GM12878 (cell line): ENCODE measurements around the gene FAM228B. TPM values are rescaled to one million over a fixed set of nuclear protein-coding genes. Genes with fewer than 3 reads are reported as not detected.

Experiments
- ATAC-seq: fragments of 200-7000 bp; cut with Tn5 transposase; 3 replicates; pipeline ENCODE4 v1.9.1; 2020; ENCODE audit warnings: mild to moderate bottlenecking, moderate library complexity
- BruUV-seq: library from RNA; stranded (reverse); fragments of 400-500 nt; replicated peaks from 2 replicates; lab custom pipeline; 2021; lab: Mats Ljungman, UMichigan
- CTCF ChIA-PET: fragments of 300-600 bp; sonication (Branson Sonifier 250); formaldehyde crosslinking; extraction: SDS; loops from one replicate; lab custom pipeline; 2021; ENCODE audit warnings: inconsistent platforms; lab: Yijun Ruan, JAX
- POLR2A ChIA-PET: fragments of 350-600 bp; formaldehyde crosslinking; extraction: SDS; loops from one replicate; lab custom pipeline; 2021; ENCODE audit warnings: inconsistent platforms; lab: Charles Lee
- RAD21 ChIA-PET: fragments of 300-600 bp; sonication (Branson Sonifier 250); formaldehyde crosslinking; loops from one replicate; lab custom pipeline; 2023; ENCODE audit warnings: antibody characterized with exemption; ENCODE audit not compliant: unreplicated experiment; lab: Charles Lee
- SMC1A ChIA-PET: fragments of 300-600 bp; sonication (Branson Sonifier 250); formaldehyde crosslinking; loops from one replicate; lab custom pipeline; 2023; ENCODE audit not compliant: unreplicated experiment, uncharacterized antibody; lab: Charles Lee
- DNase-seq: peaks from one replicate; pipeline ENCODE4 v3.0.0-alpha.2; 2011; ENCODE audit warnings: low read depth, low spot score
- FAIRE-seq: peaks from 3 replicates; lab custom pipeline; 2011; peaks lifted over from hg19 to GRCh38; lab: Jason Lieb, UNC
- H2AFZ ChIP-seq: 2 replicates; pipeline ENCODE4 v1.6.0; 2011; ENCODE audit warnings: low read depth, low read length, control low read depth; ENCODE audit not compliant: control insufficient read depth
- H3K27ac ChIP-seq: 2 replicates; pipeline ENCODE4 v1.5.1; 2011; ENCODE audit warnings: control low read depth; ENCODE audit not compliant: control insufficient read depth, insufficient read depth
- H3K27me3 ChIP-seq, 2 experiments: replicated peaks in 1 of 2; 2 replicates each; pipeline versions ENCODE4 v1.6.0 to v1.6.1; 2011; ENCODE audit warnings: low read length in 1 of 2; ENCODE audit not compliant: control insufficient read depth in 2 of 2, insufficient read depth in 2 of 2
- H3K36me3 ChIP-seq, 2 experiments: 2 replicates each; pipeline ENCODE4 v1.5.1; 2011; ENCODE audit warnings: low read length in 1 of 2; ENCODE audit not compliant: control insufficient read depth in 2 of 2, insufficient read depth in 2 of 2
- H3K4me1 ChIP-seq: 2 replicates; pipeline ENCODE4 v1.6.1; 2011; ENCODE audit warnings: mild to moderate bottlenecking, low read length, moderate library complexity, mixed read lengths; ENCODE audit not compliant: control insufficient read depth, insufficient read depth
- H3K4me2 ChIP-seq: 2 replicates; pipeline ENCODE4 v1.6.0; 2011; ENCODE audit warnings: control low read depth; ENCODE audit not compliant: control insufficient read depth, insufficient read depth
- H3K4me3 ChIP-seq: fragments of 200-600 bp; sonication (generic); 2 replicates; pipeline ENCODE4 v1.5.1; 2016
- H3K79me2 ChIP-seq: 2 replicates; pipeline ENCODE4 v1.6.0; 2011; ENCODE audit warnings: low read length; ENCODE audit not compliant: control insufficient read depth, insufficient read depth
- H3K9ac ChIP-seq: 2 replicates; pipeline ENCODE4 v1.8.0; 2011; ENCODE audit warnings: low read length, control low read depth, mixed read lengths; ENCODE audit not compliant: control insufficient read depth, insufficient read depth
- H3K9me3 ChIP-seq: replicated peaks from 3 replicates; pipeline ENCODE4 v1.5.1; 2011; ENCODE audit warnings: mild to moderate bottlenecking, low read length; ENCODE audit not compliant: control insufficient read depth, insufficient read depth
- H4K20me1 ChIP-seq: 2 replicates; pipeline ENCODE4 v1.6.0; 2011; ENCODE audit not compliant: control insufficient read depth, insufficient read depth
- ASH2L ChIP-seq: fragments of 300-600, 200-600 bp; sonication (generic); IDR thresholded peaks from 2 replicates; pipeline ENCODE4 v1.6.1; 2017; ENCODE audit warnings: low read depth, mild to moderate bottlenecking, borderline replicate concordance
- ATF7 ChIP-seq: fragments of 450-650 bp; IDR thresholded peaks from 2 replicates; pipeline ENCODE4 v1.6.1; 2016; ENCODE audit warnings: low read depth, mild to moderate bottlenecking
- BACH1 ChIP-seq: fragments of 450-650 bp; IDR thresholded peaks from 2 replicates; pipeline ENCODE4 v1.6.1; 2017; ENCODE audit warnings: mild to moderate bottlenecking, borderline replicate concordance
- CHD4 ChIP-seq: fragments of 200-600 bp; sonication (generic); IDR thresholded peaks from 2 replicates; pipeline ENCODE4 v1.6.1; 2016; ENCODE audit warnings: mild to moderate bottlenecking
- EGR1 ChIP-seq, 2 experiments: IDR thresholded peaks; 1 replicate in 1 of 2; 2 replicates in 1 of 2; pipeline ENCODE4 v1.6.1; 2011 to 2012; ENCODE audit warnings: low read depth in 2 of 2, low read length in 2 of 2, borderline replicate concordance in 1 of 2, mild to moderate bottlenecking in 1 of 2, moderate library complexity in 1 of 2
- FOS ChIP-seq: IDR thresholded peaks from 3 replicates; pipeline ENCODE4 v1.6.1; 2011; ENCODE audit warnings: borderline replicate concordance; ENCODE audit not compliant: insufficient read length; ENCODE audit errors: extremely low read depth
- GABPA ChIP-seq: IDR thresholded peaks from 2 replicates; pipeline ENCODE4 v1.6.1; 2014; ENCODE audit warnings: antibody characterized with exemption, low read depth, mild to moderate bottlenecking, inconsistent platforms
- HSF1 ChIP-seq: fragments of 150-350 bp; IDR thresholded peaks from 2 replicates; pipeline ENCODE4 v1.6.1; 2014; ENCODE audit warnings: mild to moderate bottlenecking, low read depth, low read length
- KAT2A ChIP-seq: conservative IDR thresholded peaks from 2 replicates; pipeline ENCODE4 v1.6.1; 2011; ENCODE audit warnings: low read depth, low read length; ENCODE audit not compliant: control insufficient read depth
- MTA2 ChIP-seq: fragments of 450-650 bp; IDR thresholded peaks from 2 replicates; pipeline ENCODE4 v1.6.1; 2016; ENCODE audit warnings: low read depth, mild to moderate bottlenecking, moderate library complexity
- NR2C1 ChIP-seq: fragments of 450-650 bp; IDR thresholded peaks from 2 replicates; pipeline ENCODE4 v1.6.1; 2017; ENCODE audit warnings: antibody characterized with exemption, mild to moderate bottlenecking, moderate library complexity
- PAX5 ChIP-seq: IDR thresholded peaks from 2 replicates; pipeline ENCODE4 v1.6.1; 2011; ENCODE audit warnings: low read depth, low read length, borderline replicate concordance
- PBX3 ChIP-seq: IDR thresholded peaks from 2 replicates; pipeline ENCODE4 v1.6.1; 2011; ENCODE audit warnings: mild to moderate bottlenecking, low read depth, low read length, moderate library complexity; ENCODE audit not compliant: insufficient replicate concordance
- POLR2AphosphoS2 ChIP-seq: IDR thresholded peaks from 2 replicates; pipeline ENCODE4 v1.6.1; 2011; ENCODE audit warnings: low read depth, mild to moderate bottlenecking, low read length, improper control_type of control experiment, moderate library complexity
- RAD51 ChIP-seq: fragments of 450-650 bp; IDR thresholded peaks from 2 replicates; pipeline ENCODE4 v1.6.1; 2016; ENCODE audit warnings: moderate library complexity, mild to moderate bottlenecking, inconsistent platforms
- RB1 ChIP-seq: fragments of 450-650 bp; formaldehyde crosslinking; IDR thresholded peaks from 2 replicates; pipeline ENCODE4 v1.6.1; 2017; ENCODE audit warnings: mild to moderate bottlenecking, borderline replicate concordance
- SMAD1 ChIP-seq: fragments of 450-650 bp; IDR thresholded peaks from 2 replicates; pipeline ENCODE4 v1.6.1; 2018; ENCODE audit warnings: mild to moderate bottlenecking, low read depth; ENCODE audit not compliant: partially characterized antibody
- USF1 ChIP-seq: IDR thresholded peaks from 2 replicates; pipeline ENCODE4 v1.6.1; 2011; ENCODE audit warnings: borderline replicate concordance, low read depth, mild to moderate bottlenecking, moderate library complexity, mixed read lengths, low read length; ENCODE audit not compliant: insufficient read depth; ENCODE audit errors: extremely low read length
- WRNIP1 ChIP-seq: IDR thresholded peaks from 2 replicates; pipeline ENCODE4 v1.6.1; 2011; ENCODE audit warnings: low read depth, low read length, improper control_type of control experiment, borderline replicate concordance
- ZNF24 ChIP-seq: fragments of 450-650 bp; IDR thresholded peaks from 2 replicates; pipeline ENCODE4 v1.6.1; 2017; ENCODE audit warnings: antibody characterized with exemption, mild to moderate bottlenecking
- WGBS: methylation state at CpG from one replicate; pipeline ENCODE4 v1.1.6; 2016; ENCODE audit warnings: low lambda C conversion rate; ENCODE audit not compliant: insufficient replicate concordance, insufficient coverage; ENCODE audit errors: missing lambda C conversion rate; 5-methylcytosine and 5-hydroxymethylcytosine counted together
- in situ Hi-C: fragments of 300-500 bp; cut with MboI; formaldehyde crosslinking; loops from 9 replicates; pipeline ENCODE4 v1.14.3; 2018; ENCODE audit warnings: mixed read lengths
- intact Hi-C: fragments of 100-400 bp; cut with micrococcal nuclease; formaldehyde crosslinking; loops from one replicate; pipeline ENCODE4 v1.14.2; 2022; ENCODE audit not compliant: unreplicated experiment
- polyA plus RNA-seq, 11 experiments: library from polyadenylated mRNA; depleted of rRNA in 4 of 11; unstranded in 6 of 11; stranded (reverse) in 5 of 11; fragments of >200 nt; fragmentation: Nextera tagmentation in 4 of 11; fragmentation: Illumina TruSeq in 1 of 11; extraction: Ambion mirVana in 4 of 11; extraction: Trizol in 1 of 11; gene quantifications; 1 replicate in 1 of 11; 2 replicates in 10 of 11; pipeline versions ENCODE4 v1.2.1 to v1.2.3, GENCODE V29; 2011 to 2016; ENCODE audit warnings: inconsistent platforms in 2 of 11, missing spikeins in 2 of 11, low read depth in 1 of 11
- total RNA-seq, 4 experiments: library from RNA; depleted of rRNA in 3 of 4; stranded (reverse); fragments of >200 nt in 3 of 4; fragmentation: Illumina TruSeq in 1 of 4; extraction: Trizol in 1 of 4; gene quantifications; 2 replicates each; pipeline versions ENCODE4 v1.2.1 to v1.2.3, GENCODE V29; 2013 to 2021

The FAM228B gene
- total and polyA plus RNA-seq, 10 of the 15 experiments (the other 5 are each of a cell fraction or from before 2014, with no cell fraction given): 3.9 to 11.0 (median 7.5) TPM

- no peaks in the 10 kb centered on the region for H4K20me1 ChIP-seq
- intact Hi-C loops (no loop called here), in situ Hi-C loops (no loop called here)
- no peak overlapping the region for H2AFZ ChIP-seq
- no peak overlapping the region for H3K9ac ChIP-seq
- BruUV-seq: no TSS peak
- no peaks in the 10 kb centered on the region for H3K79me2 ChIP-seq
- RAD21 ChIA-PET: no interaction called here
- SMC1A ChIA-PET: no interaction called here
- ATAC-seq (no peak), FAIRE-seq (no peak), DNase-seq (no peak)
- peaks cover 9 to 22% of the 10 kb centered on the region in 2 experiments for H3K36me3 ChIP-seq
- POLR2A ChIA-PET: no interaction called here
- no peak overlapping the region for H3K4me3 ChIP-seq
- no peak overlapping the region for H3K4me2 ChIP-seq
- no peak for TF ChIP-seq KAT2A
- no peak for TF ChIP-seq POLR2AphosphoS2
- no peak for TF ChIP-seq RB1
- TF ChIP-seq GABPA: no peak
- no peak for TF ChIP-seq SMAD1
- TF ChIP-seq MTA2: no peak
- no peak for TF ChIP-seq ATF7
- TF ChIP-seq ZNF24: no peak
- no peak for TF ChIP-seq CHD4
- no peak for TF ChIP-seq HSF1
- TF ChIP-seq NR2C1: no peak
- no peak for TF ChIP-seq BACH1
- TF ChIP-seq USF1: no peak
- TF ChIP-seq WRNIP1: no peak
- TF ChIP-seq ASH2L: no peak
- TF ChIP-seq RAD51: no peak
- TF ChIP-seq EGR1 (IDR thresholded peaks at IDR 0.05; ENCODE audit: borderline replicate concordance in 1 of 2, low read depth in 2 of 2, low read length in 2 of 2): no peak
- TF ChIP-seq PBX3: no peak
- no peak for TF ChIP-seq PAX5
- no peak for TF ChIP-seq FOS
- no peaks in the 10 kb centered on the region for H3K4me1 ChIP-seq
- 98% methylated on average over 12 of the region's 12 CpGs for WGBS
- no peaks in the 10 kb centered on the region for H3K27me3 ChIP-seq
- CTCF ChIA-PET: no interaction called here
- H3K27ac ChIP-seq: no peak overlapping the region
- H3K9me3 ChIP-seq: no peaks in the 10 kb centered on the region
Measured at GRCh38 chr2:24204505-24204904, 81.2 kb downstream of the FAM228B start.
